HCT116 (cell line): ENCODE measurements around the gene C1orf35. TPM values are rescaled to one million over a fixed set of nuclear protein-coding genes. Genes with fewer than 3 reads are reported as not detected.

Source experiments
- ATAC-seq: fragments of 200-7000 bp; cut with Tn5 transposase; 2 replicates; pipeline ENCODE4 v1.9.1; 2020; ENCODE audit warnings: mild to moderate bottlenecking, moderate library complexity
- BruUV-seq: library from RNA; stranded (reverse); fragments of 400-500 nt; replicated peaks from 2 replicates; lab custom pipeline; 2021; lab: Mats Ljungman, UMichigan
- CTCF ChIA-PET: fragments of 300-600 bp; sonication (Branson Sonifier 250); formaldehyde crosslinking; loops from one replicate; lab custom pipeline; 2021; ENCODE audit warnings: antibody characterized with exemption; lab: Charles Lee
- POLR2A ChIA-PET: fragments of 300-600, 350-600 bp; sonication (Branson Sonifier 250); formaldehyde crosslinking; loops from one replicate; lab custom pipeline; 2021; ENCODE audit warnings: antibody characterized with exemption; lab: Charles Lee
- RAD21 ChIA-PET, 2 experiments: fragments of 300-600 bp; sonication (Branson Sonifier 250); formaldehyde crosslinking; loops; one replicate each; lab custom pipeline; 2023; ENCODE audit warnings: low total read pairs in 2 of 2; ENCODE audit not compliant: uncharacterized antibody in 2 of 2, unreplicated experiment in 2 of 2, low non-redundant PET in 1 of 2; lab: Charles Lee
- DNase-seq: peaks from one replicate; pipeline ENCODE4 v3.0.0-alpha.2; 2010; ENCODE audit warnings: low read depth, low spot score
- H2AFZ ChIP-seq: fragments of 200-600 bp; shearing (Covaris generic), sonication (generic); 2 replicates; pipeline ENCODE4 v1.6.1; 2017; ENCODE audit warnings: low read depth, mixed run types, mixed read lengths, antibody characterized with exemption, low read length; ENCODE audit not compliant: poor library complexity, severe bottlenecking
- H3K27ac ChIP-seq: 2 replicates; pipeline ENCODE4 v1.5.1; 2012; ENCODE audit warnings: low read depth, low read length
- H3K27me3 ChIP-seq: fragments of 200-600 bp; sonication (generic); 2 replicates; pipeline ENCODE4 v1.6.1; 2016; ENCODE audit warnings: mixed run types, low read length, mixed read lengths; ENCODE audit not compliant: insufficient read depth
- H3K36me3 ChIP-seq, 2 experiments: fragments of 200-500 bp in 1 of 2; fragments of 200-600 bp in 1 of 2; sonication (Bioruptor generic) in 1 of 2; sonication (generic) in 1 of 2; 2 replicates each; pipeline versions ENCODE4 v1.5.1 to v1.6.1; 2014 to 2016; ENCODE audit warnings: low read length in 2 of 2, inconsistent platforms in 1 of 2, mixed read lengths in 1 of 2, mixed run types in 1 of 2; ENCODE audit not compliant: insufficient read depth in 2 of 2, control insufficient read depth in 1 of 2
- H3K4me1 ChIP-seq, 2 experiments: fragments of 200-600 bp in 1 of 2; sonication (generic) in 1 of 2; 2 replicates each; pipeline versions ENCODE4 v1.5.1 to v1.6.1; 2012 to 2017; ENCODE audit warnings: low read length in 2 of 2, inconsistent platforms in 1 of 2, mild to moderate bottlenecking in 1 of 2, mixed read lengths in 1 of 2, mixed run types in 1 of 2, moderate library complexity in 1 of 2; ENCODE audit not compliant: insufficient read depth in 2 of 2, control insufficient read depth in 1 of 2
- H3K4me2 ChIP-seq: fragments of 200-600 bp; sonication (generic); 2 replicates; pipeline ENCODE4 v1.6.1; 2017; ENCODE audit warnings: mixed run types, low read length, mixed read lengths
- H3K4me3 ChIP-seq, 2 experiments: fragments of 200-600 bp in 1 of 2; sonication (generic) in 1 of 2; replicated peaks in 1 of 2; 2 replicates each; pipeline ENCODE4 v1.5.1; 2011 to 2016; ENCODE audit warnings: low read length in 2 of 2, control low read depth in 1 of 2, low read depth in 1 of 2, mild to moderate bottlenecking in 1 of 2, mixed read lengths in 1 of 2, mixed run types in 1 of 2
- H3K79me2 ChIP-seq: fragments of 200-600 bp; sonication (generic); 2 replicates; pipeline ENCODE4 v1.6.1; 2017; ENCODE audit warnings: mild to moderate bottlenecking, mixed run types, low read length, moderate library complexity, mixed read lengths; ENCODE audit not compliant: insufficient read depth
- H3K9ac ChIP-seq: fragments of 200-600 bp; sonication (generic); 2 replicates; pipeline ENCODE4 v1.6.1; 2016; ENCODE audit warnings: low read length, mixed read lengths
- H3K9me2 ChIP-seq: fragments of 200-600 bp; sonication (generic), shearing (Covaris generic); 2 replicates; pipeline ENCODE4 v1.6.1; 2017; ENCODE audit warnings: mixed run types, mild to moderate bottlenecking, moderate library complexity; ENCODE audit not compliant: insufficient read depth
- H3K9me3 ChIP-seq, 2 experiments: fragments of 200-500 bp in 1 of 2; fragments of 200-600 bp in 1 of 2; sonication (Bioruptor generic) in 1 of 2; sonication (generic) in 1 of 2; 2 replicates each; pipeline ENCODE4 v1.6.1; 2014 to 2017; ENCODE audit warnings: low read length in 2 of 2, mixed read lengths in 2 of 2, inconsistent platforms in 1 of 2, low read depth in 1 of 2, mild to moderate bottlenecking in 1 of 2, mixed run types in 1 of 2, moderate library complexity in 1 of 2; ENCODE audit not compliant: control insufficient read depth in 1 of 2, insufficient read depth in 1 of 2
- H4K20me1 ChIP-seq: fragments of 200-600 bp; sonication (generic), shearing (Covaris generic); 2 replicates; pipeline ENCODE4 v1.6.1; 2017; ENCODE audit warnings: mixed run types, mild to moderate bottlenecking, moderate library complexity; ENCODE audit not compliant: insufficient read depth
- CBX3 ChIP-seq: IDR thresholded peaks from 2 replicates; pipeline ENCODE4 v1.6.1; 2012; ENCODE audit warnings: low read depth
- JUND ChIP-seq: IDR thresholded peaks from 2 replicates; pipeline ENCODE4 v1.6.1; 2012
- POLR2AphosphoS5 ChIP-seq: IDR thresholded peaks from 2 replicates; pipeline ENCODE4 v1.6.1; 2011; ENCODE audit warnings: mild to moderate bottlenecking, low read depth, low read length, moderate library complexity
- RAD21 ChIP-seq: IDR thresholded peaks from 2 replicates; pipeline ENCODE4 v1.6.1; 2012; ENCODE audit warnings: low read depth, mild to moderate bottlenecking
- REST ChIP-seq: IDR thresholded peaks from 2 replicates; pipeline ENCODE4 v1.6.1; 2012; ENCODE audit warnings: low read depth
- SP1 ChIP-seq: IDR thresholded peaks from 2 replicates; pipeline ENCODE4 v1.6.1; 2012; ENCODE audit warnings: low read depth
- SRF ChIP-seq: IDR thresholded peaks from 2 replicates; pipeline ENCODE4 v1.6.1; 2012; ENCODE audit warnings: low read depth
- TCF7L2 ChIP-seq: IDR thresholded peaks from 2 replicates; pipeline ENCODE4 v1.7.0; 2011; ENCODE audit warnings: borderline replicate concordance, inconsistent platforms; ENCODE audit not compliant: insufficient read depth, insufficient read length; ENCODE audit errors: extremely low read depth
- YY1 ChIP-seq: IDR thresholded peaks from 2 replicates; pipeline ENCODE4 v1.6.1; 2011; ENCODE audit warnings: low read length, low read depth, moderate library complexity, mild to moderate bottlenecking; ENCODE audit not compliant: insufficient replicate concordance; ENCODE audit errors: extremely low read depth
- ZNF274 ChIP-seq: fragments of 200-500 bp; sonication (Bioruptor generic); IDR thresholded peaks from 2 replicates; pipeline ENCODE4 v1.6.1; 2014; ENCODE audit warnings: mild to moderate bottlenecking, low read depth, low read length, inconsistent platforms
- intact Hi-C: fragments of 100-400 bp; cut with micrococcal nuclease; formaldehyde crosslinking; loops from 2 replicates; pipeline ENCODE4 v1.10.0; 2022
- total RNA-seq: library from RNA; stranded (reverse); gene quantifications from one replicate; pipeline ENCODE4 v1.2.1, GENCODE V29; 2021; ENCODE audit not compliant: unreplicated experiment
- TF ChIP-seq, protein P1 (sequence below): IDR thresholded peaks from 2 replicates; pipeline ENCODE4 v1.6.1; 2011; ENCODE audit warnings: mild to moderate bottlenecking, low read length, moderate library complexity; ENCODE audit not compliant: insufficient replicate concordance; ENCODE audit errors: extremely low read depth

C1orf35 gene
- total RNA-seq, 1 experiment from 2014 or later: 26.1 TPM

GRCh38 chr1:228101614-228101993 is 1.5 kb downstream of the C1orf35 start:
- Histone ChIP-seq H3K9ac (peak overlapping the region; percentile 91), H3K9me2 (no peaks in the 10 kb centered on the region), H3K4me3 (peak overlapping the region; percentile 82 to 91), H3K4me2 (peak overlapping the region; percentile 94), H4K20me1 (no peaks in the 10 kb centered on the region), H3K4me1 (peaks cover 2 to 21% of the 10 kb centered on the region in 2 experiments; a peak in 3 of 4 replicates), H3K79me2 (peaks cover 56% of the 10 kb centered on the region), H3K9me3 (no peaks in the 10 kb centered on the region), H3K27me3 (no peaks in the 10 kb centered on the region), H2AFZ (no peak overlapping the region), H3K27ac (peak overlapping the region; percentile 85; the same call in 1 of the 2 replicates), H3K36me3 (peaks cover 15 to 33% of the 10 kb centered on the region in 2 experiments; a peak in 3 of 4 replicates)
- intact Hi-C loops: no loop called here
- ATAC-seq (peak; percentile 4; the same call in 1 of the 2 replicates), DNase-seq (no peak)
- BruUV-seq: no TSS peak
- ChIA-PET CTCF (interaction anchor here (1.0 kb wide), 1 partner anchor 19 kb away, joined by 4 read pairs; the partner anchor contains the start of gene ARF1), POLR2A (interaction anchor here (0.7 kb wide), 1 partner anchor 19 kb away, joined by 3 read pairs; the partner anchor contains the start of gene ARF1), RAD21 (interaction anchor here in 1 of 2 experiments (0.9 kb wide), 1 partner anchor 102 kb away, joined by 3 read pairs; no protein-coding TSS in a partner anchor)
- TF ChIP-seq REST (no peak), YY1 (no peak), JUND (no peak), ZNF274 (no peak), TCF7L2 (no peak), RAD21 (no peak), SRF (no peak), CBX3 (no peak), SP1 (no peak), POLR2AphosphoS5 (no peak)
- TF ChIP-seq, protein P1, sequence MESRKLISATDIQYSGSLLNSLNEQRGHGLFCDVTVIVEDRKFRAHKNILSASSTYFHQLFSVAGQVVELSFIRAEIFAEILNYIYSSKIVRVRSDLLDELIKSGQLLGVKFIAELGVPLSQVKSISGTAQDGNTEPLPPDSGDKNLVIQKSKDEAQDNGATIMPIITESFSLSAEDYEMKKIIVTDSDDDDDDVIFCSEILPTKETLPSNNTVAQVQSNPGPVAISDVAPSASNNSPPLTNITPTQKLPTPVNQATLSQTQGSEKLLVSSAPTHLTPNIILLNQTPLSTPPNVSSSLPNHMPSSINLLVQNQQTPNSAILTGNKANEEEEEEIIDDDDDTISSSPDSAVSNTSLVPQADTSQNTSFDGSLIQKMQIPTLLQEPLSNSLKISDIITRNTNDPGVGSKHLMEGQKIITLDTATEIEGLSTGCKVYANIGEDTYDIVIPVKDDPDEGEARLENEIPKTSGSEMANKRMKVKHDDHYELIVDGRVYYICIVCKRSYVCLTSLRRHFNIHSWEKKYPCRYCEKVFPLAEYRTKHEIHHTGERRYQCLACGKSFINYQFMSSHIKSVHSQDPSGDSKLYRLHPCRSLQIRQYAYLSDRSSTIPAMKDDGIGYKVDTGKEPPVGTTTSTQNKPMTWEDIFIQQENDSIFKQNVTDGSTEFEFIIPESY: no peak
